HEK293 (cell line): ENCODE data around the gene ADCY10.
"Not testable (repeated sequence)": the region's sequence is repeated elsewhere in the genome, so short reads cannot be mapped to it uniquely, and the experiment has no call there.

Experiments used
- CTCF ChIA-PET: fragments of 350-600 bp; formaldehyde crosslinking; extraction: SDS; loops from one replicate; lab custom pipeline; 2021; ENCODE audit warnings: antibody characterized with exemption; lab: Yijun Ruan, JAX
- POLR2A ChIA-PET: fragments of 300-600 bp; formaldehyde crosslinking; extraction: SDS; loops from one replicate; lab custom pipeline; 2020; ENCODE audit warnings: antibody characterized with exemption, inconsistent platforms; lab: Yijun Ruan, JAX
- H3K27ac ChIP-seq: fragments of 200-500 bp; sonication (Bioruptor generic); 2 replicates; pipeline ENCODE4 v1.5.1; 2014; ENCODE audit warnings: low read depth, low read length, control low read depth, inconsistent platforms; ENCODE audit errors: extremely low read depth
- H3K36me3 ChIP-seq, 2 experiments: fragments of 200-500 bp in 1 of 2; sonication (Bioruptor generic) in 1 of 2; 1 replicate in 1 of 2; 2 replicates in 1 of 2; pipeline ENCODE4 v1.5.1; 2014 to 2017; ENCODE audit warnings: inconsistent platforms in 2 of 2, low read length in 2 of 2; ENCODE audit not compliant: control insufficient read depth in 2 of 2, insufficient read depth in 1 of 2
- H3K4me1 ChIP-seq: fragments of 200-500 bp; sonication (Bioruptor generic); 2 replicates; pipeline ENCODE4 v1.5.1; 2014; ENCODE audit warnings: mild to moderate bottlenecking, low read length, inconsistent platforms; ENCODE audit not compliant: control insufficient read depth, insufficient read depth
- H3K4me3 ChIP-seq: 2 replicates; pipeline ENCODE4 v1.5.1; 2011; ENCODE audit warnings: low read depth, mild to moderate bottlenecking, control low read depth, low read length, moderate library complexity
- H3K9me3 ChIP-seq: fragments of 200-500 bp; sonication (Bioruptor generic); 2 replicates; pipeline ENCODE4 v1.5.1; 2014; ENCODE audit warnings: low read depth, low read length, inconsistent platforms; ENCODE audit not compliant: control insufficient read depth, insufficient read depth
- REPIN1 ChIP-seq: fragments of 450-650 bp; formaldehyde crosslinking; IDR thresholded peaks from 2 replicates; pipeline ENCODE4 v1.5.1; 2017; ENCODE audit warnings: missing biosample characterization, missing genetic modification characterization, low read depth
- ZNF133 ChIP-seq: fragments of 450-650 bp; formaldehyde crosslinking; IDR thresholded peaks from 2 replicates; pipeline ENCODE4 v1.5.1; 2016; ENCODE audit warnings: missing biosample characterization, missing genetic modification characterization
- ZNF140 ChIP-seq: fragments of 450-650 bp; formaldehyde crosslinking; IDR thresholded peaks from 2 replicates; pipeline ENCODE4 v1.5.1; 2016; ENCODE audit warnings: missing biosample characterization, missing genetic modification characterization
- ZNF146 ChIP-seq: fragments of 450-650 bp; formaldehyde crosslinking; IDR thresholded peaks from 2 replicates; pipeline ENCODE4 v1.5.1; 2016; ENCODE audit warnings: missing biosample characterization, missing genetic modification characterization
- ZNF2 ChIP-seq: fragments of 450-650 bp; formaldehyde crosslinking; IDR thresholded peaks from 2 replicates; pipeline ENCODE4 v1.5.1; 2016; ENCODE audit warnings: missing biosample characterization, missing genetic modification characterization
- ZNF211 ChIP-seq: fragments of 450-650 bp; formaldehyde crosslinking; IDR thresholded peaks from 2 replicates; pipeline ENCODE4 v1.5.1; 2016; ENCODE audit warnings: low read depth, missing biosample characterization, missing genetic modification characterization
- ZNF292 ChIP-seq: fragments of 450-650 bp; formaldehyde crosslinking; IDR thresholded peaks from 2 replicates; pipeline ENCODE4 v1.5.1; 2016; ENCODE audit warnings: low read depth, missing biosample characterization, missing genetic modification characterization, borderline replicate concordance
- ZNF311 ChIP-seq: fragments of 450-650 bp; formaldehyde crosslinking; IDR thresholded peaks from 2 replicates; pipeline ENCODE4 v1.5.1; 2017; ENCODE audit warnings: missing biosample characterization, missing genetic modification characterization, borderline replicate concordance
- ZNF48 ChIP-seq: fragments of 450-650 bp; formaldehyde crosslinking; IDR thresholded peaks from 2 replicates; pipeline ENCODE4 v1.5.1; 2016; ENCODE audit warnings: missing biosample characterization, missing genetic modification characterization
- ZNF548 ChIP-seq: fragments of 450-650 bp; formaldehyde crosslinking; IDR thresholded peaks from 2 replicates; pipeline ENCODE4 v1.5.1; 2016; ENCODE audit warnings: missing biosample characterization, missing genetic modification characterization
- ZNF658 ChIP-seq: fragments of 450-650 bp; formaldehyde crosslinking; IDR thresholded peaks from 2 replicates; pipeline ENCODE4; 2016; ENCODE audit warnings: missing biosample characterization, missing genetic modification characterization
- ZNF792 ChIP-seq: fragments of 450-650 bp; formaldehyde crosslinking; IDR thresholded peaks from 2 replicates; pipeline ENCODE4 v1.5.1; 2016; ENCODE audit warnings: missing biosample characterization, missing genetic modification characterization
- ZNF843 ChIP-seq: fragments of 450-650 bp; formaldehyde crosslinking; IDR thresholded peaks from 2 replicates; pipeline ENCODE4 v1.5.1; 2016; ENCODE audit warnings: missing biosample characterization, missing genetic modification characterization
- TF ChIP-seq, protein P1 (sequence below): fragments of 450-650 bp; formaldehyde crosslinking; IDR thresholded peaks from 2 replicates; pipeline ENCODE4 v1.5.1; 2016; ENCODE audit warnings: missing biosample characterization, missing genetic modification characterization
- TF ChIP-seq, protein P2 (sequence below): fragments of 450-650 bp; formaldehyde crosslinking; IDR thresholded peaks from 2 replicates; pipeline ENCODE4 v1.5.1; 2016; ENCODE audit warnings: missing biosample characterization, missing genetic modification characterization
- TF ChIP-seq, protein P3 (sequence below): fragments of 450-650 bp; formaldehyde crosslinking; IDR thresholded peaks from 2 replicates; pipeline ENCODE4 v1.5.1; 2016; ENCODE audit warnings: missing biosample characterization, missing genetic modification characterization
- TF ChIP-seq, protein P4 (sequence below): fragments of 450-650 bp; formaldehyde crosslinking; optimal IDR thresholded peaks from 2 replicates; pipeline ENCODE3; 2016; ENCODE audit warnings: missing biosample characterization, mild to moderate bottlenecking, missing genetic modification characterization
- TF ChIP-seq, protein P5 (sequence below): fragments of 450-650 bp; formaldehyde crosslinking; IDR thresholded peaks from 2 replicates; pipeline ENCODE4; 2016; ENCODE audit warnings: missing biosample characterization, missing genetic modification characterization
- TF ChIP-seq, protein P6 (sequence below): fragments of 450-650 bp; formaldehyde crosslinking; IDR thresholded peaks from 2 replicates; pipeline ENCODE4 v1.5.1; 2016; ENCODE audit warnings: missing biosample characterization, missing genetic modification characterization
- TF ChIP-seq, protein P7 (sequence below): fragments of 450-650 bp; formaldehyde crosslinking; IDR thresholded peaks from 2 replicates; pipeline ENCODE4 v1.5.1; 2017; ENCODE audit warnings: missing biosample characterization, missing genetic modification characterization

Gene ADCY10

DNA sequence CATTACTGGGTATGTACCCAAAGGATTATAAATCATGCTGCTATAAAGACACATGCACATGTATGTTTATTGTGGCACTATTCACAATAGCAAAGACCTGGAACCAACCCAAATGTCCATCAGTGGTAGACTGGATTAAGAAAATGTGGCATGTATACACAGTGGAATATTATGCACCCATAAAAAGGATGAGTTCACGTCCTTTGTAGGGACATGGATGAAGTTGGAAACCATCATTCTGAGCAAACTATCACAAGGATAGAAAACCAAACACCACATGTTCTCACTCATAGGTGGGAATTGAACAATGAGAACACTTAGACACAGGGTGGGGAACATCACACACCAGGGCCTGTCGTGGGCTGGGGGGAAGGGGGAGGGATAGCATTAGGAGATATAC is 26.7 kb downstream of the ADCY10 start:
- H3K36me3 ChIP-seq, H3K27ac ChIP-seq, H3K4me1 ChIP-seq, POLR2A ChIA-PET, H3K9me3 ChIP-seq, CTCF ChIA-PET, H3K4me3 ChIP-seq: not testable (repeated sequence)
- TF ChIP-seq ZNF146 (tag by site-specific recombination) = peak; percentile 74

DNA sequence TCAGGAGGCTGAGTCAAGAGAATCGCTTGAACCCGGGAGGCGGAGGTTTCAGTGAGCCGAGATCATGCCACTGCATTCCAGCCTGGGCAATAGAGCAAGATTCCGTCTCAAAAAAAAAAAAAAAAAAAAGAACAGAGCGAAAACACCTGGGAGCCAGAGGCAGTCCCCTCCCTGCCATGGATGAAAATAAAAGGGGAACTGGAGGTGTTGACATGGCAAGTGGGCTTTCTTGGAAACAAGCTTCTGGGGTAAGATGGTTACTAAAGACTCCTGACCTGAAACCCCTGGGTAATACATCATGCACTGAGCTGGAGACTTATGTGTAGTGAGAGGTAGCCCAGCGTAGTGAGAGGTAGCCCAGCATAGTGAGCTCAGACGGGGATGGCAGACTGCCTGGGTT is 31.6 kb downstream of the ADCY10 start:
- H3K36me3 ChIP-seq = no peaks in the 10 kb centered on the region
- CTCF ChIA-PET = interaction anchor here (0.6 kb wide), 1 partner anchor 202 kb away, joined by 3 read pairs; no protein-coding TSS in a partner anchor
- H3K4me3 ChIP-seq = no peak overlapping the region
- no peaks in the 10 kb centered on the region for H3K4me1 ChIP-seq
- TF ChIP-seq, protein P1, sequence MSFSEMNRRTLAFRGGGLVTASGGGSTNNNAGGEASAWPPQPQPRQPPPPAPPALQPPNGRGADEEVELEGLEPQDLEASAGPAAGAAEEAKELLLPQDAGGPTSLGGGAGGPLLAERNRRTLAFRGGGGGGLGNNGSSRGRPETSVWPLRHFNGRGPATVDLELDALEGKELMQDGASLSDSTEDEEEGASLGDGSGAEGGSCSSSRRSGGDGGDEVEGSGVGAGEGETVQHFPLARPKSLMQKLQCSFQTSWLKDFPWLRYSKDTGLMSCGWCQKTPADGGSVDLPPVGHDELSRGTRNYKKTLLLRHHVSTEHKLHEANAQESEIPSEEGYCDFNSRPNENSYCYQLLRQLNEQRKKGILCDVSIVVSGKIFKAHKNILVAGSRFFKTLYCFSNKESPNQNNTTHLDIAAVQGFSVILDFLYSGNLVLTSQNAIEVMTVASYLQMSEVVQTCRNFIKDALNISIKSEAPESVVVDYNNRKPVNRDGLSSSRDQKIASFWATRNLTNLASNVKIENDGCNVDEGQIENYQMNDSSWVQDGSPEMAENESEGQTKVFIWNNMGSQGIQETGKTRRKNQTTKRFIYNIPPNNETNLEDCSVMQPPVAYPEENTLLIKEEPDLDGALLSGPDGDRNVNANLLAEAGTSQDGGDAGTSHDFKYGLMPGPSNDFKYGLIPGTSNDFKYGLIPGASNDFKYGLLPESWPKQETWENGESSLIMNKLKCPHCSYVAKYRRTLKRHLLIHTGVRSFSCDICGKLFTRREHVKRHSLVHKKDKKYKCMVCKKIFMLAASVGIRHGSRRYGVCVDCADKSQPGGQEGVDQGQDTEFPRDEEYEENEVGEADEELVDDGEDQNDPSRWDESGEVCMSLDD (tag by site-specific recombination) = no peak
- no peak for TF ChIP-seq REPIN1 (tag by site-specific recombination)
- TF ChIP-seq, protein P2, sequence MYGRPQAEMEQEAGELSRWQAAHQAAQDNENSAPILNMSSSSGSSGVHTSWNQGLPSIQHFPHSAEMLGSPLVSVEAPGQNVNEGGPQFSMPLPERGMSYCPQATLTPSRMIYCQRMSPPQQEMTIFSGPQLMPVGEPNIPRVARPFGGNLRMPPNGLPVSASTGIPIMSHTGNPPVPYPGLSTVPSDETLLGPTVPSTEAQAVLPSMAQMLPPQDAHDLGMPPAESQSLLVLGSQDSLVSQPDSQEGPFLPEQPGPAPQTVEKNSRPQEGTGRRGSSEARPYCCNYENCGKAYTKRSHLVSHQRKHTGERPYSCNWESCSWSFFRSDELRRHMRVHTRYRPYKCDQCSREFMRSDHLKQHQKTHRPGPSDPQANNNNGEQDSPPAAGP (tag by site-specific recombination) = no peak
- TF ChIP-seq ZNF292 (tag by site-specific recombination) = no peak
- no peak for TF ChIP-seq ZNF792 (tag by site-specific recombination)
- no peak for TF ChIP-seq ZNF133 (tag by site-specific recombination)
- TF ChIP-seq, protein P3, sequence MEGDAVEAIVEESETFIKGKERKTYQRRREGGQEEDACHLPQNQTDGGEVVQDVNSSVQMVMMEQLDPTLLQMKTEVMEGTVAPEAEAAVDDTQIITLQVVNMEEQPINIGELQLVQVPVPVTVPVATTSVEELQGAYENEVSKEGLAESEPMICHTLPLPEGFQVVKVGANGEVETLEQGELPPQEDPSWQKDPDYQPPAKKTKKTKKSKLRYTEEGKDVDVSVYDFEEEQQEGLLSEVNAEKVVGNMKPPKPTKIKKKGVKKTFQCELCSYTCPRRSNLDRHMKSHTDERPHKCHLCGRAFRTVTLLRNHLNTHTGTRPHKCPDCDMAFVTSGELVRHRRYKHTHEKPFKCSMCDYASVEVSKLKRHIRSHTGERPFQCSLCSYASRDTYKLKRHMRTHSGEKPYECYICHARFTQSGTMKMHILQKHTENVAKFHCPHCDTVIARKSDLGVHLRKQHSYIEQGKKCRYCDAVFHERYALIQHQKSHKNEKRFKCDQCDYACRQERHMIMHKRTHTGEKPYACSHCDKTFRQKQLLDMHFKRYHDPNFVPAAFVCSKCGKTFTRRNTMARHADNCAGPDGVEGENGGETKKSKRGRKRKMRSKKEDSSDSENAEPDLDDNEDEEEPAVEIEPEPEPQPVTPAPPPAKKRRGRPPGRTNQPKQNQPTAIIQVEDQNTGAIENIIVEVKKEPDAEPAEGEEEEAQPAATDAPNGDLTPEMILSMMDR (tag by site-specific recombination) = no peak
- TF ChIP-seq ZNF548 (tag by site-specific recombination) = no peak
- TF ChIP-seq ZNF2 (tag by site-specific recombination) = no peak
- no peak for TF ChIP-seq ZNF311 (tag by site-specific recombination)
- TF ChIP-seq ZNF658 (tag by site-specific recombination) = no peak
- TF ChIP-seq ZNF48 (tag by site-specific recombination) = no peak
- TF ChIP-seq, protein P4, sequence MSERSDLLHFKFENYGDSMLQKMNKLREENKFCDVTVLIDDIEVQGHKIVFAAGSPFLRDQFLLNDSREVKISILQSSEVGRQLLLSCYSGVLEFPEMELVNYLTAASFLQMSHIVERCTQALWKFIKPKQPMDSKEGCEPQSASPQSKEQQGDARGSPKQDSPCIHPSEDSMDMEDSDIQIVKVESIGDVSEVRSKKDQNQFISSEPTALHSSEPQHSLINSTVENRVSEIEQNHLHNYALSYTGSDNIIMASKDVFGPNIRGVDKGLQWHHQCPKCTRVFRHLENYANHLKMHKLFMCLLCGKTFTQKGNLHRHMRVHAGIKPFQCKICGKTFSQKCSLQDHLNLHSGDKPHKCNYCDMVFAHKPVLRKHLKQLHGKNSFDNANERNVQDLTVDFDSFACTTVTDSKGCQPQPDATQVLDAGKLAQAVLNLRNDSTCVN (tag by site-specific recombination) = no peak
- no peak for TF ChIP-seq ZNF843 (tag by site-specific recombination)
- H3K9me3 ChIP-seq = no peaks in the 10 kb centered on the region
- H3K27ac ChIP-seq = no peak overlapping the region
- POLR2A ChIA-PET = interaction anchor here (0.7 kb wide), 1 partner anchor 13 kb away, joined by 9 read pairs; no protein-coding TSS in a partner anchor

DNA sequence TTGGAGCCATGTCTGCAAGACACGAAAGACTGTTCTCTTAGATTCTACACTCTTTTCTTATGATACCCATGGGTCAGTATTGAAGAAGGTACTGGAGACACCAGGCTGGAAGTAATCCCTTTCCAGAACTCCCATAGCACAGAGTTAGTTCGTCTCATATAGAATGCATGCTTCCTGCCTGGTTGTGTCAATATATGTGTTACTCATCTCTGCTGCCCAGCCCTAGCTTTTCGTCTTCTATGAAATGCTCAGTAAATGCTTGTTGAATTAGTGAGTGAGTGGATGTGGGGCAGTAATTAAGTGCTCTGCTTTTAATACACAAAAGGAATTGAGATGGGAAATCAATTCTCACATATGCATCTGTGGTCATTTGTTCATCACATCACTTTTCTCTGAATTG is 32.1 kb downstream of the ADCY10 start:
- ChIA-PET CTCF (no interaction called here), POLR2A (interaction anchor here (0.7 kb wide), 1 partner anchor 14 kb away, joined by 9 read pairs; no protein-coding TSS in a partner anchor)
- Histone ChIP-seq H3K9me3 (no peaks in the 10 kb centered on the region), H3K36me3 (no peaks in the 10 kb centered on the region), H3K4me1 (no peaks in the 10 kb centered on the region), H3K27ac (no peak overlapping the region), H3K4me3 (no peak overlapping the region)
- TF ChIP-seq ZNF140 (no peak), ZNF211 (tag by site-specific recombination) (no peak)
- TF ChIP-seq, protein P5, sequence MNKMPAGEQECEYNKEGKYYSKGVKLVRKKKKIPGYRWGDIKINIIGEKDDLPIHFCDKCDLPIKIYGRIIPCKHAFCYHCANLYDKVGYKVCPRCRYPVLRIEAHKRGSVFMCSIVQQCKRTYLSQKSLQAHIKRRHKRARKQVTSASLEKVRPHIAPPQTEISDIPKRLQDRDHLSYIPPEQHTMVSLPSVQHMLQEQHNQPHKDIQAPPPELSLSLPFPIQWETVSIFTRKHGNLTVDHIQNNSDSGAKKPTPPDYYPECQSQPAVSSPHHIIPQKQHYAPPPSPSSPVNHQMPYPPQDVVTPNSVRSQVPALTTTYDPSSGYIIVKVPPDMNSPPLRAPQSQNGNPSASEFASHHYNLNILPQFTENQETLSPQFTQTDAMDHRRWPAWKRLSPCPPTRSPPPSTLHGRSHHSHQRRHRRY (tag by site-specific recombination) = no peak
- TF ChIP-seq, protein P6, sequence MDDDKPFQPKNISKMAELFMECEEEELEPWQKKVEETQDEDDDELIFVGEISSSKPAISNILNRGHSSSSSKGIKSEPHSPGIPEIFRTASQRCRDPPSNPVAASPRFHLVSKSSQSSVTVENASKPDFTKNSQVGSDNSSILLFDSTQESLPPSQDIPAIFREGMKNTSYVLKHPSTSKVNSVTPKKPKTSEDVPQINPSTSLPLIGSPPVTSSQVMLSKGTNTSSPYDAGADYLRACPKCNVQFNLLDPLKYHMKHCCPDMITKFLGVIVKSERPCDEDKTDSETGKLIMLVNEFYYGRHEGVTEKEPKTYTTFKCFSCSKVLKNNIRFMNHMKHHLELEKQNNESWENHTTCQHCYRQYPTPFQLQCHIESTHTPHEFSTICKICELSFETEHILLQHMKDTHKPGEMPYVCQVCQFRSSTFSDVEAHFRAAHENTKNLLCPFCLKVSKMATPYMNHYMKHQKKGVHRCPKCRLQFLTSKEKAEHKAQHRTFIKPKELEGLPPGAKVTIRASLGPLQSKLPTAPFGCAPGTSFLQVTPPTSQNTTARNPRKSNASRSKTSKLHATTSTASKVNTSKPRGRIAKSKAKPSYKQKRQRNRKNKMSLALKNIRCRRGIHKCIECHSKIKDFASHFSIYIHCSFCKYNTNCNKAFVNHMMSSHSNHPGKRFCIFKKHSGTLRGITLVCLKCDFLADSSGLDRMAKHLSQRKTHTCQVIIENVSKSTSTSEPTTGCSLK (tag by site-specific recombination) = no peak
- TF ChIP-seq, protein P7, sequence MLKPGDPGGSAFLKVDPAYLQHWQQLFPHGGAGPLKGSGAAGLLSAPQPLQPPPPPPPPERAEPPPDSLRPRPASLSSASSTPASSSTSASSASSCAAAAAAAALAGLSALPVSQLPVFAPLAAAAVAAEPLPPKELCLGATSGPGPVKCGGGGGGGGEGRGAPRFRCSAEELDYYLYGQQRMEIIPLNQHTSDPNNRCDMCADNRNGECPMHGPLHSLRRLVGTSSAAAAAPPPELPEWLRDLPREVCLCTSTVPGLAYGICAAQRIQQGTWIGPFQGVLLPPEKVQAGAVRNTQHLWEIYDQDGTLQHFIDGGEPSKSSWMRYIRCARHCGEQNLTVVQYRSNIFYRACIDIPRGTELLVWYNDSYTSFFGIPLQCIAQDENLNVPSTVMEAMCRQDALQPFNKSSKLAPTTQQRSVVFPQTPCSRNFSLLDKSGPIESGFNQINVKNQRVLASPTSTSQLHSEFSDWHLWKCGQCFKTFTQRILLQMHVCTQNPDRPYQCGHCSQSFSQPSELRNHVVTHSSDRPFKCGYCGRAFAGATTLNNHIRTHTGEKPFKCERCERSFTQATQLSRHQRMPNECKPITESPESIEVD (tag by site-specific recombination) = no peak
